ENCODE data around the gene ZNF653.
"Not testable (repeated sequence)": the region's sequence is repeated elsewhere in the genome, so short reads cannot be mapped to it uniquely, and the experiment has no call there.

Gene ZNF653

DNA sequence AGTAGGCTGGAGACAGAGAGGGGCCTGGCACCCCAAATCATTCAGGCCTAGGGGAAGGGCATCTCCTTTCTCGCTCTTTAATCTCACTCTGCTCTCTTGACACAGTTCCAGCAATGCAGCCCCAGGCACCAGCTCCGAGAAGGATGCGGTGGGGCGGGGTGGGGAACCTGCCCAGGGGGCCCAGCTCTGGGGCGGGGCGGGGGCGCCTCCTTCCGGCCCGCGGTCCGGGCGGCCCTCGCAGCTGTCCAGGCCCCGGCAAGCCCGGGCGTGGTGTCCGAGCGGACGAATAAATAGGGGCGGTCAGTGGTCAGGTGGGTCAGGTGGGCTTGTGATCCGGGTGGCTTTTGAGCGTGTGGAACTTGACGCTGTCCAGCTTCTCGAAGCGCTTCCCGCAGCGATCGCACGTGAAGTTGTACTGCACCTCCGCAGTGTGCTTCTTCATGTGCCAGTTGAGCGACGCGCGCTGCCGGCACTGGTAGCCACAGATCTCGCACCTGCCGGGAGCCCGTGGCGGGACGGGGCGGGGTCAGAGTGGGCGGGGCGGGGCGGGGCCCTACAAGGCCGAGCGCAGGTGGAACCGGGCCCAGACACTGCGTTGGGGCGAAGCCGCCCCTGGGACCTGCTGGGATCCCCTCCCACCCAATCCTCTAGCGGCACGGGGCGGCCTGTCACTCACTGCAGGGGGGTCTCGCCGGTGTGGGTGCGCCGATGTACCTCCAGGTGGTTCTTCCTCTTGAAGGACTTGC lies 22.1 kb downstream of the ZNF653 start:
- no peak for DNase-seq

- peak in 55 of 56 donors; percentile 51 to 98 (median 85) for DNase-seq
These were observed 23.1 kb downstream of the ZNF653 start for GRCh38 chr19:11482384-11483050.

DNA sequence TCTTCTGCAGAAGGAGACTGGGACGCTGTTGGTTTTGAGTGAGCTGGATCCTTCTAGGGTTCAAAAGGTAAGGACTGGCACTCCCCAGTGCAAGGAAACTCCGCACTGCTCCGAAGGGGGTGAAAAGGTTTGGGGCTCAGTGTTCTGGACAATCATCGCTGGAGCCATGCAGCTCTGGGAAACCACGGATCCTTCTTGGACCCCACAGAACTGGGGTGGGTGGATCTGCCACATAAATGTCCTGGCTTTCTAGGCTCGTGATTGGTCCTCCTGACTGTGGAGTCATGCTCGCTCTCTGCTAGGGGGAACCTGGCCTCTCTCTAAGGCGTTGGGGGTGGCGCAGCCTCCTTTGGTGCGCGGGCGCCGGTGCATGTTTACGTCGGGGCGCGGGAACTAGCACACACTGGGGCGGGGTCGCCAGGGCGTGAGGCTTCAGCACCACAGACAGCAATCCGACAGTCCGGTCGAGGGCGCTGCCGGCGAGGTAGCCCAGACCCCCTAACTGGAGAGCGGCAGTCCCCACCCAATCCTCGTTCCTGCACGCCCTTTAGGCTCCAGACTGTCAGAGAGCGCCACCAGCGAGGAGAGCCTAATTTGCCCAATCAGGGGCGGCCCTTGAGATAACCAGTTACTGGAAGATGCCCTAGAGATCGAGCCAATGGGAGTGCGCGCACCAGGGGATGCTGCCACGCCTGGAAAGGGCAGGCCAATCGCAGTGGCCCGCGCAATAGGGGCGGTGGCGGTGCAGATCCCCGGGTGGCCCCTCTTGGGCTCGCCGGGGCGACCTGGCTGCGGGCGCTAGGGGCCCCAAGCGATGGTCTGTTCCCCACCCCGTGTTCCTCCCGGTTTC lies 23.9 kb downstream of the ZNF653 start:
- peak; percentile 31 to 98 (median 94) for DNase-seq

DNA sequence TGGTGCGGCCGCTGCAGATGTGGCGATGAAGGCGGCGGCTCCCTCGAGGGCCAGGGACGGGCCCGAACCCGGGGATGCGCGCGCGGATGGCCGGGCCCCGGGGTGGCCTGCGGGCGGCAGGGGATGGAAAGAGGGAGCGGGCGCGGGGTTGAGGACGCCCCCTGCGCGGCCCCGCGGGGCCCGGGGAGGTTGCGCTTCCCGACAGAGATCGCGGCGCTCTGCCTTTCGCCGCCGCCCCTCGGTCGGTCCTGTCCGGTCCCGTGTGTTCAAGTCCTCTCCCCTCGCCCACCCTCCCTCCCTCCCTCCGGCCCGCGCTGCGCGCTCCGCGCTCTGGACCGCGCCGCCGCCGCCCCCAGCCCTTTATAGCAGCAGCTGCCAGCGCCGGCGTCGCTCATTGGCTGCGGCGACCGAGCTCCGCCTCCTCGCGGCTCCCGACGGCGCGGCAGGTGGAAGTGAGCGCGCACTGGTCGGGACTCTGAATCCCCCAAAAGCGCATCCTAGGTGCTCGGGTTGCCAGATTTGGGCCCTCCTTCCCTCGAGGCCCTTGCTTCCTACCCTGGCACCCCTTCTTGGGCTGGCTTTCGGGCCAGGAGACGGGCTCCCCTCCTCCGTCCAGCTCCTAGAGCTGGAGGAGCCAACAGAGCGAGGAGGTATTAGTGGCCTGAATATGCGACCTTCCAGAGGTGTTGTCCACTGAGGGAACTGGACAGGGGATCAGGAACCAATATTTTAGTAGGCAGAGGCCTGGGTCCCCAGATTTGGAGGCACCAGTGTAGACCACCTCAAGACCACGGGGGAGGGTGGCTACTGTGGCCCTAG lies 24.7 kb downstream of the ZNF653 start, which contains the start of gene ELAVL3:
Gene ELAVL3, minus strand, starts transcription at position 332 of the 819 bp plus-strand sequence. CDS start 438 bp downstream, outside the sequence.
- DNase-seq = peak in 53 of 56 donors; percentile 19 to 85 (median 60)

- peak in 28 of 56 donors; percentile 13 to 62 (median 35) for DNase-seq
These were observed 25.5 kb downstream of the ZNF653 start for GRCh38 chr19:11479898-11480714.

- DNase-seq = peak in 55 of 56 donors; percentile 8 to 91 (median 61)
These were observed 26.3 kb downstream of the ZNF653 start for GRCh38 chr19:11479090-11479897.

GRCh38 chr19:11478167-11479089 lies 27.2 kb downstream of the ZNF653 start:
- DNase-seq = peak in 28 of 56 donors; percentile 7 to 67 (median 30)

GRCh38 chr19:11475861-11476260 lies 29.8 kb downstream of the ZNF653 start:
- DNase-seq = no peak

DNA sequence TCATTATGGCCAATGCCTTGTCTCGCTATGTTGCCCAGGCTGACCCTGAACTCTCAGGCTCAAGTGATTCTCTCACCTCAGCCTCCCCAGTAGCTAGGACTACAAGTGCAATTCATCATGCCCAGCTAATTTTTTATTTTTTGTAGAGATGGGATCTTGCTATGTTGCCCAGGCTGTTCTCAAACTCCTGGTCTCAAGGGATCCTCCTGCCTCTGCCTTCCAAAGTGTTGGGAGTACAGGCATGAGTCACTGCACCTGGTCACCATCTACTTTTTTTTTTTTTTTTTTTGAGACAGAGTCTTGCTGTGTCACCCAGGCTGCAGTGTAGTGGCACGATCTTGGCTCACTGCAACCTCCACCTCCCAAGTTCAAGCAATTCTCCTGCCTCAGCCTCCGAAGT lies 30.3 kb downstream of the ZNF653 start:
- DNase-seq = not testable (repeated sequence)

- no peak for DNase-seq
These were observed 31.9 kb downstream of the ZNF653 start for GRCh38 chr19:11473725-11474124.

- not testable (repeated sequence) for DNase-seq
These were observed 37.3 kb downstream of the ZNF653 start for GRCh38 chr19:11468266-11468845.

DNA sequence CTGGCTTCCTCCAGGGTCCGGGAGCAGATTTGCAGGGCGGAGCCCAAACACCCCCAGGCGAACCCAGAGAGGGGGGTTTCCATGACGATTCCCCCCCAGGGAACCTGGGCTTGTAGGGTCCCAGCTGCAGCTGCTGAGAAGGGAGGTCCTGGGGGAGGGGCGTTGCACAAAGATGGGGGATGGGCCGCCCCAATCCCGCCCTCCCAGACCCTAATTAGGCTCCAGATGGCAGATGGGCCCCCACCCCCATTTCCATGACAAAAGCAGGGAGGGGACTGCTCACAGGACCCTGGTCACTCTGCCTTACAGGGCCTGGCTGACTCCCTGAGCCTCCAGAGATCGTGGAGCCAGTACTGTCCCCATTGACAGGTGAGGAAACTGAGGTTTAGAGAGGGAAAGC lies 40.0 kb downstream of the ZNF653 start:
- DNase-seq = no peak

GRCh38 chr19:11464333-11465265 lies 41.0 kb downstream of the ZNF653 start:
- DNase-seq = no peak

GRCh38 chr19:11463391-11463790 lies 42.2 kb downstream of the ZNF653 start:
- no peak for DNase-seq

- DNase-seq = no peak
These were observed 44.2 kb downstream of the ZNF653 start for GRCh38 chr19:11461453-11461852.

GRCh38 chr19:11460207-11460606 lies 45.4 kb downstream of the ZNF653 start:
- no peak for DNase-seq

All from amygdala (tissue), 56 donors.